ENCODE data around the gene RETNLB.

GRCh38 chr3:108806316-108806715 lies 49.1 kb upstream of the RETNLB start:
- TF ChIP-seq CTCF (IDR thresholded peaks at IDR 0.05 in 4 of 5, conservative IDR thresholded peaks at IDR 0.05 in 1 of 5) (no peak), POLR2A (IDR thresholded peaks at IDR 0.05) (no peak)
